Loucy (cell line): ENCODE results near the gene RARB.

Experiments used
- CTCF ChIP-seq: fragments of 200-600 bp; sonication (generic); conservative IDR thresholded peaks from 2 replicates; pipeline ENCODE4 v1.5.1; 2014; ENCODE audit warnings: mild to moderate bottlenecking, antibody characterized with exemption, low read length
- EZH2phosphoT487 ChIP-seq: fragments of 200-600 bp; IDR thresholded peaks from 2 replicates; pipeline ENCODE4 v1.6.1; 2018; ENCODE audit warnings: antibody characterized with exemption, mild to moderate bottlenecking, moderate library complexity, borderline replicate concordance

- TF ChIP-seq CTCF (no peak), EZH2phosphoT487 (no peak)
Measured at GRCh38 chr3:25405335-25405734, 22.7 kb upstream of the RARB start.
